ENCODE results near the gene POLR1C. TPM values are rescaled to one million over a fixed set of nuclear protein-coding genes. Genes with fewer than 3 reads are reported as not detected.

The POLR1C gene
- total RNA-seq, 4 donors from 2014 or later, result 9.1 to 30.3 (median 17.6) TPM

- Histone ChIP-seq H3K4me1 (peaks cover 20 to 35% (median 32%) of the 10 kb centered on the region in 4 donors), H3K4me3 (peak overlapping the region in 2 of 4 donors; percentile 11 to 36), H3K9me3 (no peaks in the 10 kb centered on the region), H3K27ac (replicated peaks in 1 of 4) (peak overlapping the region; percentile 61 to 76 (median 67)), H3K36me3 (peaks cover 0 to 7% (median 2%) of the 10 kb centered on the region in 4 donors), H3K27me3 (no peaks in the 10 kb centered on the region)
- TF ChIP-seq CTCF (IDR thresholded peaks at IDR 0.05) (no peak), POLR2A (IDR thresholded peaks at IDR 0.05; ENCODE audit: low read depth) (no peak), EP300 (IDR thresholded peaks at IDR 0.05) (no peak), POLR2AphosphoS5 (IDR thresholded peaks at IDR 0.05) (peak; percentile 58 to 63)
- WGBS, result 59% methylated on average over 9 of the region's 10 CpGs
- intact Hi-C loops (cut with DNase I), result loop anchor here (10.0 kb wide), 1 partner anchor 127 kb away; the partner anchor contains the start of gene ZNF318
- DNase-seq (ENCODE audit: extremely low spot score), result peak; percentile 95
Observed at GRCh38 chr6:43491750-43492661, 24.9 kb upstream of the POLR1C start.

GRCh38 chr6:43492673-43493072 lies 24.2 kb upstream of the POLR1C start:
- no peak for TF ChIP-seq POLR2A (IDR thresholded peaks at IDR 0.05; ENCODE audit: low read depth)
- TF ChIP-seq POLR2AphosphoS5 (IDR thresholded peaks at IDR 0.05), result no peak
- no peak for TF ChIP-seq EP300 (IDR thresholded peaks at IDR 0.05)
- TF ChIP-seq CTCF (IDR thresholded peaks at IDR 0.05), result no peak
- Histone ChIP-seq H3K27ac (replicated peaks in 1 of 4) (peak overlapping the region; percentile 61 to 76 (median 67)), H3K36me3 (peaks cover 0 to 7% (median 3%) of the 10 kb centered on the region in 4 donors), H3K27me3 (no peaks in the 10 kb centered on the region), H3K4me1 (peaks cover 20 to 39% (median 33%) of the 10 kb centered on the region in 4 donors), H3K9me3 (no peaks in the 10 kb centered on the region), H3K4me3 (peak overlapping the region in 2 of 4 donors; percentile 11 to 36)
- no peak for DNase-seq (ENCODE audit: extremely low spot score)
- 84% methylated on average over 3 of the region's 3 CpGs for WGBS
- intact Hi-C loops (cut with DNase I), result loop anchor here (10.0 kb wide), 1 partner anchor 128 kb away; the partner anchor contains the start of gene ZNF318

GRCh38 chr6:43493230-43493629 lies 23.7 kb upstream of the POLR1C start:
- Histone ChIP-seq H3K4me3 (no peak overlapping the region), H3K27ac (replicated peaks in 1 of 4) (peak overlapping the region in 1 of 4 donors; percentile 65), H3K9me3 (no peaks in the 10 kb centered on the region), H3K36me3 (peaks cover 0 to 13% (median 5%) of the 10 kb centered on the region in 4 donors), H3K4me1 (peaks cover 20 to 39% (median 33%) of the 10 kb centered on the region in 4 donors), H3K27me3 (no peaks in the 10 kb centered on the region)
- intact Hi-C loops (cut with DNase I), result loop anchor here (10.0 kb wide), 1 partner anchor 128 kb away; the partner anchor contains the start of gene ZNF318
- DNase-seq (ENCODE audit: extremely low spot score), result no peak
- WGBS, result 87% methylated on average over 2 of the region's 2 CpGs
- TF ChIP-seq CTCF (IDR thresholded peaks at IDR 0.05) (no peak), EP300 (IDR thresholded peaks at IDR 0.05) (no peak), POLR2AphosphoS5 (IDR thresholded peaks at IDR 0.05) (no peak), POLR2A (IDR thresholded peaks at IDR 0.05; ENCODE audit: low read depth) (no peak)

GRCh38 chr6:43493833-43494232 lies 23.1 kb upstream of the POLR1C start:
- Histone ChIP-seq H3K4me1 (peaks cover 21 to 37% (median 33%) of the 10 kb centered on the region in 4 donors), H3K9me3 (no peaks in the 10 kb centered on the region), H3K27me3 (no peaks in the 10 kb centered on the region), H3K27ac (replicated peaks in 1 of 4) (no peak overlapping the region), H3K36me3 (peaks cover 3 to 19% (median 11%) of the 10 kb centered on the region in 4 donors), H3K4me3 (no peak overlapping the region)
- intact Hi-C loops (cut with DNase I), result loop anchor here (10.0 kb wide), 1 partner anchor 129 kb away; the partner anchor contains the start of gene ZNF318
- DNase-seq (ENCODE audit: extremely low spot score), result no peak
- TF ChIP-seq CTCF (IDR thresholded peaks at IDR 0.05) (no peak), POLR2AphosphoS5 (IDR thresholded peaks at IDR 0.05) (no peak), POLR2A (IDR thresholded peaks at IDR 0.05; ENCODE audit: low read depth) (no peak), EP300 (IDR thresholded peaks at IDR 0.05) (no peak)
- WGBS, result 89% methylated on average over 7 of the region's 7 CpGs

Measured in esophagus muscularis mucosa (tissue), 4 donors.